Measurements from ENCODE around the gene ZNF750.
"Not testable (repeated sequence)": the region's sequence is repeated elsewhere in the genome, so short reads cannot be mapped to it uniquely, and the experiment has no call there.

ZNF750 gene

GRCh38 chr17:82787081-82787848 lies 52.6 kb downstream of the ZNF750 start:
- in situ Hi-C loops (cut with MboI; ENCODE audit: low pct_unique_long_range_greater_than_20kb, low sequenced_read_pairs, unreplicated experiment): no loop called here
- no peak for TF ChIP-seq CTCF (IDR thresholded peaks at IDR 0.05; ENCODE audit: extremely low read depth, insufficient read depth, missing control alignments)
- DNase-seq (ENCODE audit: low spot score): no peak

- no peak for TF ChIP-seq CTCF (IDR thresholded peaks at IDR 0.05; ENCODE audit: extremely low read depth, insufficient read depth, missing control alignments)
- no peak for DNase-seq (ENCODE audit: low spot score)
- in situ Hi-C loops (cut with MboI; ENCODE audit: low pct_unique_long_range_greater_than_20kb, low sequenced_read_pairs, unreplicated experiment): no loop called here
Observed at GRCh38 chr17:82786427-82786826, 53.4 kb downstream of the ZNF750 start.

- DNase-seq (ENCODE audit: low spot score); in situ Hi-C loops (cut with MboI; ENCODE audit: low pct_unique_long_range_greater_than_20kb, low sequenced_read_pairs, unreplicated experiment): not testable (repeated sequence)
Observed at GRCh38 chr17:82785581-82785980, 54.2 kb downstream of the ZNF750 start.

GRCh38 chr17:82783498-82783897 lies 56.3 kb downstream of the ZNF750 start:
- TF ChIP-seq CTCF (IDR thresholded peaks at IDR 0.05; ENCODE audit: extremely low read depth, insufficient read depth, missing control alignments): no peak
- in situ Hi-C loops (cut with MboI; ENCODE audit: low pct_unique_long_range_greater_than_20kb, low sequenced_read_pairs, unreplicated experiment): no loop called here

GRCh38 chr17:82782657-82783207 lies 57.1 kb downstream of the ZNF750 start:
- no peak for DNase-seq (ENCODE audit: low spot score)
- no peak for TF ChIP-seq CTCF (IDR thresholded peaks at IDR 0.05; ENCODE audit: extremely low read depth, insufficient read depth, missing control alignments)
- in situ Hi-C loops (cut with MboI; ENCODE audit: low pct_unique_long_range_greater_than_20kb, low sequenced_read_pairs, unreplicated experiment): no loop called here

More at GRCh38 chr17:82783498-82783897, 56.3 kb downstream of the ZNF750 start:
- no peak for DNase-seq (ENCODE audit: low spot score)

- TF ChIP-seq CTCF (IDR thresholded peaks at IDR 0.05; ENCODE audit: extremely low read depth, insufficient read depth, missing control alignments): peak; percentile 98
- DNase-seq (ENCODE audit: low spot score): peak; percentile 95
- in situ Hi-C loops (cut with MboI; ENCODE audit: low pct_unique_long_range_greater_than_20kb, low sequenced_read_pairs, unreplicated experiment): no loop called here
Observed at GRCh38 chr17:82781894-82782274, 57.9 kb downstream of the ZNF750 start.
